SK-N-MC (cell line): ENCODE measurements around the gene SLC39A11.

Experiments
- EZH2 ChIP-seq: fragments of 200-600 bp; sonication (generic); IDR thresholded peaks from one replicate; pipeline ENCODE4 v1.6.1; 2017; ENCODE audit warnings: antibody characterized with exemption
- FOXP2 ChIP-seq: optimal IDR thresholded peaks from 2 replicates; pipeline ENCODE3; 2011; ENCODE audit warnings: mild to moderate bottlenecking, moderate library complexity; ENCODE audit not compliant: insufficient read depth; ENCODE audit errors: extremely low read length, control extremely low read depth
- POLR2AphosphoS5 ChIP-seq: IDR thresholded peaks from 2 replicates; pipeline ENCODE4 v1.6.1; 2012; ENCODE audit warnings: mild to moderate bottlenecking, low read depth, low read length, borderline replicate concordance

- TF ChIP-seq POLR2AphosphoS5, result no peak
- TF ChIP-seq EZH2, result no peak
- no peak for TF ChIP-seq FOXP2
These were observed 145.0 kb downstream of the SLC39A11 start for GRCh38 chr17:72947475-72947874.
